Frontal cortex (tissue), 4 donors: ENCODE measurements around the gene CYGB. TPM values are rescaled to one million over a fixed set of nuclear protein-coding genes. Genes with fewer than 3 reads are reported as not detected.
A peak's percentile ranks its signal among the peaks of the same experiment; 100 is the strongest.
"Not testable (repeated sequence)": the region's sequence is repeated elsewhere in the genome, so short reads cannot be mapped to it uniquely, and the experiment has no call there.

Experiments used
- DNase-seq, 2 donors: peaks; one replicate each; pipeline ENCODE4 v3.0.0; 2012; ENCODE audit warnings: low spot score in 2 of 2
- FAIRE-seq: peaks from 2 replicates; lab custom pipeline; 2012; peaks lifted over from hg19 to GRCh38; lab: Jason Lieb, UNC
- total RNA-seq: library from RNA; depleted of rRNA; stranded (reverse); fragments of >200 nt; gene quantifications from one replicate; pipeline ENCODE4 v1.2.3, GENCODE V29; 2014
- donor health status: control.
- donor health status: control.
- donor health status: control.

The CYGB gene
- total RNA-seq, 1 donor from 2014 or later: 3.3 TPM

DNA sequence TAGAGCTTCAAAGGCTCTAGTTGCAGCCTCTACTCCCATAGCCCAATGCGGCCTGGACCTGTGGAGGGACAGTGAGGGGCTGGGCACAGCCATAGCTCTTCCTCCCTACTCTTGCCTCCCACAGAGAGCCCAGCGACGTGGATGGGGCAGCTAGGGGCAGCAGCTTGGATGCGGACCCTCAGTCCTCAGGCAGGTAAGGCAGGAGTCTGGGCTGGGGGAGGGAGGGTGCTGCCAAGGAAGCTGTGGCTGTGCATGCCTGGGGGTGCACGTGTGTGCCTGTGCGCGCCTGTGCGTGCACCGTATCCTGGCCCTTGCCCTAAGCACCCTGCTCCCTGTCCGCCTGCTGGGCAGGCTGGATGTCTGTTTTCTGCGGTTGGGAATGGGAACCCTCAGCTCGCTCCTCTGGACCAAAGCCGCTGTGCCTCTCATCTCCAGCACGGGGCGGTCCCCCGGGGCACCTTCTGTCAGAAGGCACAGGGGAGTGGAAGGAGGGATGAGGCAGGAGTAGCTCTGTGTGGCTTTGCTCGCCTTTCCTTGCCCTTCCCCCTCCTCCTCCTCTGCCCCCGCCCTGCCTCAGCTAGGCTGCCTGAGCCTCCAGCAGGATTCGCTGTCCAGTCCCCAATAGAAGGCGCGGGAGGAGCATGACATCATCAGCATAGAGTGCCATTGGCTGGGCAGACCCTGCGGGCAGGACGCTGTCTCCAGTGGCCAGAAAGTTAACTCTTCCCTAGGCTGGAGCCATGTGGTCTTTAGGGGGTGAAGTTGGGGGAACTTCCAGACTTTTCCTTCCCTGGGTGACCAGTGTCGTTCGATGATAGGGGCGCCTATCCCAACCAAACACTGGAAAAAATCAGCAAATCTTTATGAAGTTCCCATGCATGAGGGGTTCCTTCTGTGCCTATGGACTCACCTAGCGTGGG, 3.1 kb upstream of the CYGB start:
- DNase-seq (peak; percentile 97 to 98), FAIRE-seq (no peak)

DNA sequence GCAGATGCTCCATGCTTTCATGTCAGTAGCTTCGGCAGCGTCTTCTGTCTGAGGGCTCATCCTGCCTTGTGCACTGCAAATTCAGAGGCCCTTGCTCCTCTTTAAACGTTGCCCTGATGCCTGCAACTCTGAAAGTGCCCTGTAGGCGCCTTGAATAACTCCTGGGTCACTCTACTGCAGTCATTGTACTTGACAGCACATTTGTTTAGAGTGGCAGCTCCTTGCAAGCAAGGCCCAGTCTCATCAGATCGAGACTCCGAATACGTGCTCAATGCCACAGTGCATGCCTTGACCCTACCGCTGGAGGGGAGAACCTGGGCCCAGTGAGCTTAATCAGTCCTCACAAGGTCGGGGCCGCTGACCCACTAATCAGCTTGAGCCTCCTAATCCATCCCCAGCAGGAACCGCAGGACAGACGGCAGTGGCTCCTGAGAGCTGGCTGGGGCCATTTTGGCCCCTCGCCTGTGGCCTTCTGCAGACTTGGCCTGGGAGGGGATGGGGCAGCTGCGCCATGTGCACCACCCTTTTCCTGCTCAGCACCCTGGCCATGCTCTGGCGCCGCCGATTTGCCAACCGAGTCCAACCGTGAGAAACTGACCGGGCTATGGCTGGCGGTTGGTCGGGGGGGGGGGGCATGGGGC, 2.2 kb upstream of the CYGB start, which contains the start of gene PRCD:
PRCD (plus strand) TSS at position 414 of the 641 bp plus-strand sequence; CDS start at position 512, 98 bp downstream.
- FAIRE-seq (no peak), DNase-seq (peak in 1 of 2 donors; percentile 30)

DNA sequence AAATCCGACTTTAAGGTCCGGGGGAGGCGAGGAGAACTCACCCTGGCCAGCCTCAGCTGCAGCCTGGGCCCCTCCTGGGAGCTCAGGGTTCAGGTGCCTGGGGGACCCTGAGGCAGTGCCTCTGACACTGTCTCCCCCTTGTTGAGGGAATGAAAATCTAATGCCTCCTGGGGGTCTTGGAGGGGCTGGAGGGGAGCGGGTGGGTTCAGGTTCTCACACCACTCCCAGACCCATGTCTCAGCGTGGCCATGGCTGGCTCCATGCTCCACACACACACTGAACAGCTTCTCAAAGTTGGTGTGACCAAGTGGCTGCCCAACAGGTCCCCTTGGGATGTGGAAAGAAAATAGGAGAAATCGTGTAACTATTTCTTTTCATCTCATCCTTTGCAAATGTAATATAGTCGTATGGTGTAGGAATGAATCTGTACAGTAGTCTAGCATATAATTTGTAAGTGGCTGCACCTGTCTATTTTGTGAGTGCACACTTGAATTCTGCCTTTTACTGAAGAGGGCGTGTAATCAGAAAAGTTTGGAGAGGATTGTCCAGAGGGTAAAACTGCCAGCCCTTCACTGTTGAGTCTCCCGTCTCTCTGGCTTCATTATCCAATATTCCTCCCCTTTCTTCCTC, 1.5 kb upstream of the CYGB start:
- no peak for FAIRE-seq
- peak in 1 of 2 donors; percentile 40 for DNase-seq

- FAIRE-seq: no peak
- DNase-seq: peak in 1 of 2 donors; percentile 53
These were observed 897 bp upstream of the CYGB start for GRCh38 chr17:76538281-76538931.

GRCh38 chr17:76537288-76537577, 276 bp downstream of the CYGB start:
- DNase-seq (peak in 1 of 2 donors; percentile 66), FAIRE-seq (no peak)

DNA sequence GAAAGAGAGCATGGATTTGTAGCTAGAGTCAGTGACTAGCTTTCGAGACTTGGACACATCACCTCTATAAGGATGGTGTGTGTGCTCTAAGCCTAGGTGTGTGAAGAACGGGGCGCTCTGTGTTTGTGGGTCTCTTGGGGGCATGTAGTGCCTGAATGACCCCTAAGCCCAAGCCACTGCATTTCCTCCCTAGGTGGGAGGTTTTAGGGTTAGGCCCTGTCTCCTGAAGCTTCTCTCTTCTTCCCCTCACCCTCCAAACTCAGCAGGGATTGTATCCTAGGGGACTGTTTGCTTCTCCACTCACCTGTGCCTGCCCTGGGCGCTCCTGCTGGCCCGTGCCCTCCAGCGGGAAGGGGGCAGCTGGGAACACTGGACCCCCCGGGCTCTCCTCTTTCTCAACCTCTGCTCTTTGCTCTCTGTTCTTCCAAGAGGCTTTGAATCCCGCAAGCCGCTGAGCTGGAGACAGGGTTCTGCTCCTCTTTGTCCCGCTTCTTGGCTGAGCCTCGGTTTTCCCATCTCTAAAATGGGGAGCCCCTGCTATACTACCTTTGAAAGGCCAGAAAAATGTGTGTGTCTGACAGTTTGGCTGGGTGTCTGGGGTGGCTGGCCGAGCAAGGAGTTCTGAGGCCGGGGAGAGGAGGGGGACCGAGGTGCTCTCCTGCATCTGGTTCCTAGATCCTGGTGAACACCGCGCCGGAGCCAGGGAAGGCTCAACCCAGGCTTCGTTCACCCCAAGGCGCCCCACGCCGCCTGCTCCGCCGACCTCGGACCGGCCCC, 810 bp downstream of the CYGB start:
- peak in 1 of 2 donors; percentile 24 for DNase-seq
- no peak for FAIRE-seq

GRCh38 chr17:76535788-76536510, 1.6 kb downstream of the CYGB start:
- DNase-seq (peak in 1 of 2 donors; percentile 26), FAIRE-seq (no peak)

GRCh38 chr17:76534831-76535732, 2.4 kb downstream of the CYGB start:
- FAIRE-seq: no peak

DNA sequence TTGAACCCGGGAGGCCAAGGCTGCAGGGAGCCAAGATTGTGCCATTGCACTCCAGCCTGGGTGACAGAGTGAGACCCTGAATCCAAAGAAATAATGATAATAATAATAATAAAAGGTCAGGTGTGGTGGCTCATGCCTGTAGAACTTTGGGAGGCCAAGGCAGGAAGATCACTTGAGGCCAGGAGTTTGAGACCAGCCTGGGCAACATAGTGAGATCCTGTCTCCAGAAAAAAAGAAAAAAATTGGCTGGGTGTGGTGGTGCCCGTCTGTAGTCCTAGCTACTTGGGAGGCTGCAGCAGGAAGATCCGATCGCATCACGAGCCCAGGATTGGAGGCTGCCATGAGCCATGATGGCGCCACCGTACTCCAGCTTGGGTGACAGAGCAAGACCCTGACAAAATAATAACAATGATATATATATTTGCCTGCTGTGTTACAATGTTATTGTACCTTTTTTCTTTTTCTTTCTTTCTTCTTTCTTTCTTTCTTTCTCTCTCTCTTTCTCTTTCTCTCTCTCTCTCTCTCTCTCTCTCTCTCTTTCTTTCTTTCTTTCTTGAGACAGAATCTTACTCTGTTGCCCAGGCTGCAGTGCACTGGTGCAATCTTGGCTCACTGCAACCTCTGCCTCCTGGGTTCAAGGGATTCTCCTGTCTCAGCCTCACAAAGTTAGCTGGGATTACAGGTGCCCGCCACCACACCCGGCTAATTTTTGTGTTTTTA, 3.7 kb downstream of the CYGB start:
- DNase-seq, FAIRE-seq: not testable (repeated sequence)

More at GRCh38 chr17:76534831-76535732, 2.4 kb downstream of the CYGB start:
- DNase-seq: peak in 1 of 2 donors; percentile 20

DNA sequence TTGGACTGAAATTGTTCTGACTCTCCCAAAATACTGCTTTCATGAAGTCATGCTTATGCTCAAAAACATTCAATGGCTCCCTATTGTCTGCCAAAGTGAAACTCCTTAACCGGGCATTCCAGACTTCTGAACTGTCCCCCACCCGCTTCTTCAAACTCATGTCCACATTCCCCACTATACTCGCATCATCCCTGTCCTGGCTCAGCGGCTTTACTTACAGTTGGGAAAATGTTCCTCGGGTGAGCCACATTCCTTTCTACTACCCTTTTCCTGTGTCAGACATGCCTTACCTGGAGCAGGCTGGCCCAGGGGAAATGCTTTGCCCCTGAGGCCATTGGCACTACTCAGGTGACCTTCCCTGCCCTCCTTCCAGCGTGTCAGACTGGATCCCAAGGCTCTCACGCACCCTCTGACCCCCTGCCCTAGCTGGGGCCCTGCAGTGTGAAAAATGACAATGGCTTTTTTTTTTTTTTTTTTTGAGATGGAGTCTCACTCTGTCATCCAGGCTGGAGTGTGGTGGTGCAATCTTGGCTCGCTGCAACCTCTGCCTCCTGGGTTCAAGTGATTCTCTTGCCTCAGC, 5.3 kb downstream of the CYGB start:
- peak in 1 of 2 donors; percentile 11 for DNase-seq
- FAIRE-seq: no peak

- DNase-seq: no peak
- no peak for FAIRE-seq
These were observed 5.9 kb downstream of the CYGB start for GRCh38 chr17:76531486-76532038.

- no peak for DNase-seq
- no peak for FAIRE-seq
These were observed 6.6 kb downstream of the CYGB start for GRCh38 chr17:76530811-76531485.

DNA sequence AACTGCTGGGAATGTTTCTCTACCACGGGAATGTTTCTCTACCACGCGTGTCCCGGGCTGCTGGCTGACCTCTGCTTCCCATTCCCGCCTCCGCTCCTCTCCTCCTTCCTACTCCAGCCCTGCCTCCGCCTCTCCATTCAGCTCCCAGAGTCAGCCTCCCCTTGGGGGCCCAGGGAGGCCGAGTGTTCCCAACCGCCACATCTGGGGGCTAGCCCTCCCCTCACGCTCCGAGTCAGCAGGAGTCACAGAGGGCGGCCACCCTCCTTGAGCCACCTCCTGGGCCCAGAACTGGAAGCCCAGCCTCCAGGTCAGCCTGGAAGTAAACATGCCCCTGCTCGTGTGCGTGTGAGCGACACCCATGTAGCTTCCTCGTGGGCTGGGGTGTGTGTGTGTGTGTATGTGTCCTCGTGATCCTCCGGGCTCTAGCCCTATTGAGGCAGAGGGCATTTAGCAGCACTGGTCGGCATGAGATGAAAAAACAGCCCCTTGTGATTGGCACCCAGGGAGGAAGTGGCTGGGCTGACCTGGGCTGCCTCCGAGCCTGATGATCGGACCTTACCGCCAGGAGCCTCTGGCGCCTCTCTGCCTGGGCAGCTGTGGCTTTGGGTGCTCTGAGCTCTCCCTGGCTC, 7.3 kb downstream of the CYGB start:
- DNase-seq: peak in 1 of 2 donors; percentile 33
- no peak for FAIRE-seq

- no peak for FAIRE-seq
- peak; percentile 64 to 66 for DNase-seq
These were observed 8.1 kb downstream of the CYGB start for GRCh38 chr17:76529224-76530094.
